Measurements from ENCODE around the gene MYRIP. TPM values are rescaled to one million over a fixed set of nuclear protein-coding genes. Genes with fewer than 3 reads are reported as not detected.

MYRIP gene
- total and polyA plus RNA-seq, 2 experiments from 2014 or later, result 1.5 to 1.8 TPM

DNA sequence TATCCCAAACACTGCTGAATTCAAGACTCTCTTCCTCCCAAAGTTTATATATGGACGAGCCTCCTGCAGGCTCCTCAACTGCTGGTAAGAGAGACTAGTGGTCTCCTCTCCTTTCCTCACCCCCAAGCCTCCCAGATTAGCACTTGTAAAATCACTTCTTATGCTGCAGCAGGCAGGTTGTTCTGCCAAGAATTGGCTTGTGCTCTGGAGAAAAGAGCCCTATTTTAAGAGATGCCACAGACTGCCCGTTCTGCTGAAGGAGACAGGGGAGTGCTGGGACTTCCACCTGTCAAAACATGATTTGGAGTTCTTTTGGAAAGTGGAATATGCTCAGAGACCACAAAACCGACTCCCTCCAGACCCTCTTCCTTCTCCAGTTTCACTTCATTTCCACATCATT is 269.2 kb downstream of the MYRIP start:
- Histone ChIP-seq H3K27me3 (ENCODE audit: insufficient read depth) (no peaks in the 10 kb centered on the region), H3K36me3 (ENCODE audit: insufficient read depth) (no peaks in the 10 kb centered on the region), H3F3A (replicated peaks; ENCODE audit: low read depth) (no peaks in the 10 kb centered on the region), H3K27ac (ENCODE audit: low read depth) (no peak overlapping the region), H4K20me1 (replicated peaks; ENCODE audit: insufficient read depth) (no peaks in the 10 kb centered on the region), H3K4me1 (ENCODE audit: insufficient read depth) (no peaks in the 10 kb centered on the region), H3K4me2 (no peak overlapping the region), H3K79me2 (replicated peaks; ENCODE audit: insufficient read depth) (no peaks in the 10 kb centered on the region), H2AFZ (no peak overlapping the region), H3K4me3 (no peak overlapping the region), H3K9me2 (ENCODE audit: insufficient read depth) (no peaks in the 10 kb centered on the region)
- TF ChIP-seq NANOG (IDR thresholded peaks at IDR 0.05; ENCODE audit: borderline replicate concordance) (no peak), STAT1 (IDR thresholded peaks at IDR 0.05; ENCODE audit: unreplicated experiment) (no peak), CREB1 (CRISPR knock-in tag; IDR thresholded peaks at IDR 0.05; ENCODE audit: low read depth) (no peak), ZNF331 (CRISPR knock-in tag; IDR thresholded peaks at IDR 0.05; ENCODE audit: low read depth) (no peak), ZNF114 (CRISPR knock-in tag; IDR thresholded peaks at IDR 0.05) (no peak), EZH2 (IDR thresholded peaks at IDR 0.05; ENCODE audit: low read depth, unreplicated experiment) (no peak), POLR2AphosphoS5 (IDR thresholded peaks at IDR 0.05; ENCODE audit: low read depth) (no peak), JUNB (IDR thresholded peaks at IDR 0.05; ENCODE audit: unreplicated experiment) (no peak), EZH2phosphoT487 (IDR thresholded peaks at IDR 0.05; ENCODE audit: unreplicated experiment) (no peak)
- TF ChIP-seq, protein P1, sequence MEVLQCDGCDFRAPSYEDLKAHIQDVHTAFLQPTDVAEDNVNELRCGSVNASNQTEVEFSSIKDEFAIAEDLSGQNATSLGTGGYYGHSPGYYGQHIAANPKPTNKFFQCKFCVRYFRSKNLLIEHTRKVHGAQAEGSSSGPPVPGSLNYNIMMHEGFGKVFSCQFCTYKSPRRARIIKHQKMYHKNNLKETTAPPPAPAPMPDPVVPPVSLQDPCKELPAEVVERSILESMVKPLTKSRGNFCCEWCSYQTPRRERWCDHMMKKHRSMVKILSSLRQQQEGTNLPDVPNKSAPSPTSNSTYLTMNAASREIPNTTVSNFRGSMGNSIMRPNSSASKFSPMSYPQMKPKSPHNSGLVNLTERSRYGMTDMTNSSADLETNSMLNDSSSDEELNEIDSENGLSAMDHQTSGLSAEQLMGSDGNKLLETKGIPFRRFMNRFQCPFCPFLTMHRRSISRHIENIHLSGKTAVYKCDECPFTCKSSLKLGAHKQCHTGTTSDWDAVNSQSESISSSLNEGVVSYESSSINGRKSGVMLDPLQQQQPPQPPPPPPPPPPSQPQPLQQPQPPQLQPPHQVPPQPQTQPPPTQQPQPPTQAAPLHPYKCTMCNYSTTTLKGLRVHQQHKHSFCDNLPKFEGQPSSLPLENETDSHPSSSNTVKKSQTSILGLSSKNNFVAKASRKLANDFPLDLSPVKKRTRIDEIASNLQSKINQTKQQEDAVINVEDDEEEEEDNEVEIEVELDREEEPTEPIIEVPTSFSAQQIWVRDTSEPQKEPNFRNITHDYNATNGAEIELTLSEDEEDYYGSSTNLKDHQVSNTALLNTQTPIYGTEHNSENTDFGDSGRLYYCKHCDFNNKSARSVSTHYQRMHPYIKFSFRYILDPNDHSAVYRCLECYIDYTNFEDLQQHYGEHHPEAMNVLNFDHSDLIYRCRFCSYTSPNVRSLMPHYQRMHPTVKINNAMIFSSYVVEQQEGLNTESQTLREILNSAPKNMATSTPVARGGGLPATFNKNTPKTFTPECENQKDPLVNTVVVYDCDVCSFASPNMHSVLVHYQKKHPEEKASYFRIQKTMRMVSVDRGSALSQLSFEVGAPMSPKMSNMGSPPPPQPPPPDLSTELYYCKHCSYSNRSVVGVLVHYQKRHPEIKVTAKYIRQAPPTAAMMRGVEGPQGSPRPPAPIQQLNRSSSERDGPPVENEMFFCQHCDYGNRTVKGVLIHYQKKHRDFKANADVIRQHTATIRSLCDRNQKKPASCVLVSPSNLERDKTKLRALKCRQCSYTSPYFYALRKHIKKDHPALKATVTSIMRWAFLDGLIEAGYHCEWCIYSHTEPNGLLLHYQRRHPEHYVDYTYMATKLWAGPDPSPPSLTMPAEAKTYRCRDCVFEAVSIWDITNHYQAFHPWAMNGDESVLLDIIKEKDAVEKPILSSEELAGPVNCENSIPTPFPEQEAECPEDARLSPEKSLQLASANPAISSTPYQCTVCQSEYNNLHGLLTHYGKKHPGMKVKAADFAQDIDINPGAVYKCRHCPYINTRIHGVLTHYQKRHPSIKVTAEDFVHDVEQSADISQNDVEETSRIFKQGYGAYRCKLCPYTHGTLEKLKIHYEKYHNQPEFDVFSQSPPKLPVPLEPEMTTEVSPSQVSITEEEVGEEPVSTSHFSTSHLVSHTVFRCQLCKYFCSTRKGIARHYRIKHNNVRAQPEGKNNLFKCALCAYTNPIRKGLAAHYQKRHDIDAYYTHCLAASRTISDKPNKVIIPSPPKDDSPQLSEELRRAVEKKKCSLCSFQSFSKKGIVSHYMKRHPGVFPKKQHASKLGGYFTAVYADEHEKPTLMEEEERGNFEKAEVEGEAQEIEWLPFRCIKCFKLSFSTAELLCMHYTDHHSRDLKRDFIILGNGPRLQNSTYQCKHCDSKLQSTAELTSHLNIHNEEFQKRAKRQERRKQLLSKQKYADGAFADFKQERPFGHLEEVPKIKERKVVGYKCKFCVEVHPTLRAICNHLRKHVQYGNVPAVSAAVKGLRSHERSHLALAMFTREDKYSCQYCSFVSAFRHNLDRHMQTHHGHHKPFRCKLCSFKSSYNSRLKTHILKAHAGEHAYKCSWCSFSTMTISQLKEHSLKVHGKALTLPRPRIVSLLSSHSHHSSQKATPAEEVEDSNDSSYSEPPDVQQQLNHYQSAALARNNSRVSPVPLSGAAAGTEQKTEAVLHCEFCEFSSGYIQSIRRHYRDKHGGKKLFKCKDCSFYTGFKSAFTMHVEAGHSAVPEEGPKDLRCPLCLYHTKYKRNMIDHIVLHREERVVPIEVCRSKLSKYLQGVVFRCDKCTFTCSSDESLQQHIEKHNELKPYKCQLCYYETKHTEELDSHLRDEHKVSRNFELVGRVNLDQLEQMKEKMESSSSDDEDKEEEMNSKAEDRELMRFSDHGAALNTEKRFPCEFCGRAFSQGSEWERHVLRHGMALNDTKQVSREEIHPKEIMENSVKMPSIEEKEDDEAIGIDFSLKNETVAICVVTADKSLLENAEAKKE (CRISPR knock-in tag; IDR thresholded peaks at IDR 0.05), result no peak
- TF ChIP-seq, protein P2, sequence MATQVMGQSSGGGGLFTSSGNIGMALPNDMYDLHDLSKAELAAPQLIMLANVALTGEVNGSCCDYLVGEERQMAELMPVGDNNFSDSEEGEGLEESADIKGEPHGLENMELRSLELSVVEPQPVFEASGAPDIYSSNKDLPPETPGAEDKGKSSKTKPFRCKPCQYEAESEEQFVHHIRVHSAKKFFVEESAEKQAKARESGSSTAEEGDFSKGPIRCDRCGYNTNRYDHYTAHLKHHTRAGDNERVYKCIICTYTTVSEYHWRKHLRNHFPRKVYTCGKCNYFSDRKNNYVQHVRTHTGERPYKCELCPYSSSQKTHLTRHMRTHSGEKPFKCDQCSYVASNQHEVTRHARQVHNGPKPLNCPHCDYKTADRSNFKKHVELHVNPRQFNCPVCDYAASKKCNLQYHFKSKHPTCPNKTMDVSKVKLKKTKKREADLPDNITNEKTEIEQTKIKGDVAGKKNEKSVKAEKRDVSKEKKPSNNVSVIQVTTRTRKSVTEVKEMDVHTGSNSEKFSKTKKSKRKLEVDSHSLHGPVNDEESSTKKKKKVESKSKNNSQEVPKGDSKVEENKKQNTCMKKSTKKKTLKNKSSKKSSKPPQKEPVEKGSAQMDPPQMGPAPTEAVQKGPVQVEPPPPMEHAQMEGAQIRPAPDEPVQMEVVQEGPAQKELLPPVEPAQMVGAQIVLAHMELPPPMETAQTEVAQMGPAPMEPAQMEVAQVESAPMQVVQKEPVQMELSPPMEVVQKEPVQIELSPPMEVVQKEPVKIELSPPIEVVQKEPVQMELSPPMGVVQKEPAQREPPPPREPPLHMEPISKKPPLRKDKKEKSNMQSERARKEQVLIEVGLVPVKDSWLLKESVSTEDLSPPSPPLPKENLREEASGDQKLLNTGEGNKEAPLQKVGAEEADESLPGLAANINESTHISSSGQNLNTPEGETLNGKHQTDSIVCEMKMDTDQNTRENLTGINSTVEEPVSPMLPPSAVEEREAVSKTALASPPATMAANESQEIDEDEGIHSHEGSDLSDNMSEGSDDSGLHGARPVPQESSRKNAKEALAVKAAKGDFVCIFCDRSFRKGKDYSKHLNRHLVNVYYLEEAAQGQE (IDR thresholded peaks at IDR 0.05; ENCODE audit: unreplicated experiment), result no peak
- TF ChIP-seq, protein P3, sequence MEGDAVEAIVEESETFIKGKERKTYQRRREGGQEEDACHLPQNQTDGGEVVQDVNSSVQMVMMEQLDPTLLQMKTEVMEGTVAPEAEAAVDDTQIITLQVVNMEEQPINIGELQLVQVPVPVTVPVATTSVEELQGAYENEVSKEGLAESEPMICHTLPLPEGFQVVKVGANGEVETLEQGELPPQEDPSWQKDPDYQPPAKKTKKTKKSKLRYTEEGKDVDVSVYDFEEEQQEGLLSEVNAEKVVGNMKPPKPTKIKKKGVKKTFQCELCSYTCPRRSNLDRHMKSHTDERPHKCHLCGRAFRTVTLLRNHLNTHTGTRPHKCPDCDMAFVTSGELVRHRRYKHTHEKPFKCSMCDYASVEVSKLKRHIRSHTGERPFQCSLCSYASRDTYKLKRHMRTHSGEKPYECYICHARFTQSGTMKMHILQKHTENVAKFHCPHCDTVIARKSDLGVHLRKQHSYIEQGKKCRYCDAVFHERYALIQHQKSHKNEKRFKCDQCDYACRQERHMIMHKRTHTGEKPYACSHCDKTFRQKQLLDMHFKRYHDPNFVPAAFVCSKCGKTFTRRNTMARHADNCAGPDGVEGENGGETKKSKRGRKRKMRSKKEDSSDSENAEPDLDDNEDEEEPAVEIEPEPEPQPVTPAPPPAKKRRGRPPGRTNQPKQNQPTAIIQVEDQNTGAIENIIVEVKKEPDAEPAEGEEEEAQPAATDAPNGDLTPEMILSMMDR (conservative IDR thresholded peaks at IDR 0.05; ENCODE audit: low read depth in 2 of 2), result no peak
- TF ChIP-seq, protein P4, sequence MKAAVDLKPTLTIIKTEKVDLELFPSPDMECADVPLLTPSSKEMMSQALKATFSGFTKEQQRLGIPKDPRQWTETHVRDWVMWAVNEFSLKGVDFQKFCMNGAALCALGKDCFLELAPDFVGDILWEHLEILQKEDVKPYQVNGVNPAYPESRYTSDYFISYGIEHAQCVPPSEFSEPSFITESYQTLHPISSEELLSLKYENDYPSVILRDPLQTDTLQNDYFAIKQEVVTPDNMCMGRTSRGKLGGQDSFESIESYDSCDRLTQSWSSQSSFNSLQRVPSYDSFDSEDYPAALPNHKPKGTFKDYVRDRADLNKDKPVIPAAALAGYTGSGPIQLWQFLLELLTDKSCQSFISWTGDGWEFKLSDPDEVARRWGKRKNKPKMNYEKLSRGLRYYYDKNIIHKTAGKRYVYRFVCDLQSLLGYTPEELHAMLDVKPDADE (IDR thresholded peaks at IDR 0.05), result no peak
- DNase-seq (ENCODE audit: low spot score) (no peak), ATAC-seq (no peak)
- Mint-ChIP-seq H3K27me3 (ENCODE audit: insufficient read depth, low read depth, poor library complexity) (peaks cover 2% of the 10 kb centered on the region), H3K4me3 (no peak overlapping the region), H3K27ac (no peak overlapping the region), H3K4me1 (peaks cover 1% of the 10 kb centered on the region; the same call in 2 of the 3 replicates), H3K9me3 (peaks cover 7% of the 10 kb centered on the region), H3K36me3 (ENCODE audit: low read depth) (peaks cover 3% of the 10 kb centered on the region; the same call in 1 of the 3 replicates)
